Activated CD4-positive, alpha-beta T cell treated with anti-CD3 and anti-CD28 coated beads, Interleukin-2, amount 10 ng/mL, durations not matched to agents 24 days and 14 days (primary cell): ENCODE results near the gene LRIG2. TPM values are rescaled to one million over a fixed set of nuclear protein-coding genes. Genes with fewer than 3 reads are reported as not detected.
"Not testable (repeated sequence)": the region's sequence is repeated elsewhere in the genome, so short reads cannot be mapped to it uniquely, and the experiment has no call there.

ENCODE experiments used
- DNase-seq: peaks from one replicate; pipeline ENCODE4 v3.0.0; 2022
- H3K27ac Mint-ChIP-seq: one replicate; pipeline ENCODE4 v1.8.0; 2022; ENCODE audit warnings: mild to moderate bottlenecking, mixed read lengths
- H3K27me3 Mint-ChIP-seq: one replicate; pipeline ENCODE4 v1.8.0; 2022; ENCODE audit warnings: mixed read lengths
- H3K36me3 Mint-ChIP-seq: one replicate; pipeline ENCODE4 v1.8.0; 2022; ENCODE audit warnings: low read depth, mild to moderate bottlenecking, mixed read lengths
- H3K4me1 Mint-ChIP-seq: one replicate; pipeline ENCODE4 v1.8.0; 2021; ENCODE audit warnings: mixed read lengths
- H3K4me3 Mint-ChIP-seq: one replicate; pipeline ENCODE4 v1.8.0; 2022; ENCODE audit warnings: mild to moderate bottlenecking, moderate library complexity, mixed read lengths
- H3K9me3 Mint-ChIP-seq: one replicate; pipeline ENCODE4 v1.8.0; 2021; ENCODE audit warnings: mixed read lengths
- intact Hi-C: fragments of 100-400 bp; cut with micrococcal nuclease; formaldehyde crosslinking; loops from one replicate; pipeline ENCODE4 v1.15.1; 2023
- total RNA-seq: library from RNA; stranded (reverse); gene quantifications from 2 replicates; pipeline ENCODE4 v1.2.3, GENCODE V29; 2022

Gene LRIG2
- total RNA-seq, 1 donor from 2014 or later = 12.7 TPM

- H3K27me3 Mint-ChIP-seq, H3K36me3 Mint-ChIP-seq, DNase-seq, H3K27ac Mint-ChIP-seq, H3K9me3 Mint-ChIP-seq, H3K4me3 Mint-ChIP-seq: not testable (repeated sequence)
- intact Hi-C loops = loop anchor here (2.0 to 10.0 kb wide), 2 partner anchors 162 to 238 kb away; no protein-coding TSS in a partner anchor
- H3K4me1 Mint-ChIP-seq = peaks cover 35% of the 10 kb centered on the region
Measured at GRCh38 chr1:113043144-113043488, 29.9 kb upstream of the LRIG2 start.

GRCh38 chr1:113046569-113046968 lies 26.4 kb upstream of the LRIG2 start:
- peaks cover 42% of the 10 kb centered on the region for H3K4me1 Mint-ChIP-seq
- H3K4me3 Mint-ChIP-seq = peak overlapping the region; percentile 41
- no peaks in the 10 kb centered on the region for H3K36me3 Mint-ChIP-seq
- intact Hi-C loops = loop anchor here (10.0 kb wide), 1 partner anchor 242 kb away; no protein-coding TSS in a partner anchor
- peak; percentile 74 for DNase-seq
- no peak overlapping the region for H3K27ac Mint-ChIP-seq
- no peaks in the 10 kb centered on the region for H3K27me3 Mint-ChIP-seq
- H3K9me3 Mint-ChIP-seq = no peaks in the 10 kb centered on the region

GRCh38 chr1:113048064-113048463 lies 24.9 kb upstream of the LRIG2 start:
- H3K36me3 Mint-ChIP-seq = no peaks in the 10 kb centered on the region
- H3K4me3 Mint-ChIP-seq = no peak overlapping the region
- H3K27me3 Mint-ChIP-seq = no peaks in the 10 kb centered on the region
- no peak for DNase-seq
- peaks cover 30% of the 10 kb centered on the region for H3K4me1 Mint-ChIP-seq
- intact Hi-C loops = loop anchor here (10.0 kb wide), 1 partner anchor 243 kb away; no protein-coding TSS in a partner anchor
- no peak overlapping the region for H3K27ac Mint-ChIP-seq
- H3K9me3 Mint-ChIP-seq = no peaks in the 10 kb centered on the region

- intact Hi-C loops = no loop called here
- Mint-ChIP-seq H3K4me1 (peaks cover 21% of the 10 kb centered on the region), H3K27ac (no peak overlapping the region)
Measured at GRCh38 chr1:113053344-113054126, 19.5 kb upstream of the LRIG2 start.

GRCh38 chr1:113055570-113055969 lies 17.4 kb upstream of the LRIG2 start:
- Mint-ChIP-seq H3K9me3 (no peaks in the 10 kb centered on the region), H3K36me3 (no peaks in the 10 kb centered on the region), H3K27me3 (no peaks in the 10 kb centered on the region)

More at GRCh38 chr1:113053344-113054126, 19.5 kb upstream of the LRIG2 start:
- Mint-ChIP-seq H3K4me3 (no peak overlapping the region), H3K9me3 (no peaks in the 10 kb centered on the region), H3K27me3 (no peaks in the 10 kb centered on the region), H3K36me3 (no peaks in the 10 kb centered on the region)
- DNase-seq = no peak

GRCh38 chr1:113057006-113057405 lies 16.0 kb upstream of the LRIG2 start:
- DNase-seq = no peak
- peaks cover 14% of the 10 kb centered on the region for H3K4me1 Mint-ChIP-seq
- H3K36me3 Mint-ChIP-seq = no peaks in the 10 kb centered on the region
- intact Hi-C loops = no loop called here
- no peaks in the 10 kb centered on the region for H3K9me3 Mint-ChIP-seq
- no peak overlapping the region for H3K4me3 Mint-ChIP-seq
- no peaks in the 10 kb centered on the region for H3K27me3 Mint-ChIP-seq
- no peak overlapping the region for H3K27ac Mint-ChIP-seq

More at GRCh38 chr1:113055570-113055969, 17.4 kb upstream of the LRIG2 start:
- Mint-ChIP-seq H3K4me1 (peaks cover 16% of the 10 kb centered on the region), H3K27ac (no peak overlapping the region), H3K4me3 (no peak overlapping the region)
- no peak for DNase-seq
- intact Hi-C loops = no loop called here

- H3K4me3 Mint-ChIP-seq = no peak overlapping the region
- DNase-seq = no peak
- no peaks in the 10 kb centered on the region for H3K36me3 Mint-ChIP-seq
- H3K9me3 Mint-ChIP-seq = no peaks in the 10 kb centered on the region
- H3K27ac Mint-ChIP-seq = no peak overlapping the region
- H3K27me3 Mint-ChIP-seq = no peaks in the 10 kb centered on the region
- H3K4me1 Mint-ChIP-seq = peaks cover 8% of the 10 kb centered on the region
- intact Hi-C loops = no loop called here
Measured at GRCh38 chr1:113058941-113059706, 13.9 kb upstream of the LRIG2 start.

GRCh38 chr1:113063456-113063855 lies 9.5 kb upstream of the LRIG2 start:
- H3K27ac Mint-ChIP-seq, H3K4me1 Mint-ChIP-seq, H3K27me3 Mint-ChIP-seq, H3K36me3 Mint-ChIP-seq, H3K9me3 Mint-ChIP-seq, DNase-seq, intact Hi-C loops, H3K4me3 Mint-ChIP-seq: not testable (repeated sequence)

GRCh38 chr1:113072141-113072756 lies 749 bp upstream of the LRIG2 start:
- no peaks in the 10 kb centered on the region for H3K9me3 Mint-ChIP-seq
- H3K36me3 Mint-ChIP-seq = peaks cover 4% of the 10 kb centered on the region
- peaks cover 2% of the 10 kb centered on the region for H3K27me3 Mint-ChIP-seq
- peak overlapping the region; percentile 100 for H3K4me3 Mint-ChIP-seq
- peak overlapping the region; percentile 93 for H3K27ac Mint-ChIP-seq
- intact Hi-C loops = loop anchor here (2.0 to 10.0 kb wide), 9 partner anchors 61 to 677 kb away; partner anchors contain the start of genes CAPZA1, CTTNBP2NL, MAGI3 and SLC16A1
- DNase-seq = no peak
- peaks cover 20% of the 10 kb centered on the region for H3K4me1 Mint-ChIP-seq

GRCh38 chr1:113073479-113073950 lies 517 bp downstream of the LRIG2 start:
- peak overlapping the region; percentile 93 for H3K27ac Mint-ChIP-seq
- H3K27me3 Mint-ChIP-seq = no peaks in the 10 kb centered on the region
- peak overlapping the region; percentile 100 for H3K4me3 Mint-ChIP-seq
- H3K4me1 Mint-ChIP-seq = peaks cover 20% of the 10 kb centered on the region
- intact Hi-C loops = loop anchor here (2.0 to 10.0 kb wide), 9 partner anchors 59 to 679 kb away; partner anchors contain the start of genes CAPZA1, CTTNBP2NL, MAGI3 and SLC16A1
- no peak for DNase-seq
- peaks cover 13% of the 10 kb centered on the region for H3K36me3 Mint-ChIP-seq
- no peaks in the 10 kb centered on the region for H3K9me3 Mint-ChIP-seq

GRCh38 chr1:113074237-113074636 lies 1.2 kb downstream of the LRIG2 start:
- H3K4me3 Mint-ChIP-seq = peak overlapping the region; percentile 100
- DNase-seq = no peak
- peaks cover 20% of the 10 kb centered on the region for H3K4me1 Mint-ChIP-seq
- H3K27me3 Mint-ChIP-seq = no peaks in the 10 kb centered on the region
- intact Hi-C loops = loop anchor here (5.0 to 10.0 kb wide), 2 partner anchors 318 to 679 kb away; partner anchors contain the start of genes CTTNBP2NL and MAGI3
- H3K9me3 Mint-ChIP-seq = no peaks in the 10 kb centered on the region
- peak overlapping the region; percentile 93 for H3K27ac Mint-ChIP-seq
- peaks cover 14% of the 10 kb centered on the region for H3K36me3 Mint-ChIP-seq

GRCh38 chr1:113077978-113078377 lies 5.0 kb downstream of the LRIG2 start:
- Mint-ChIP-seq H3K4me1 (peaks cover 15% of the 10 kb centered on the region), H3K36me3 (peaks cover 24% of the 10 kb centered on the region)
- not testable (repeated sequence) for H3K27me3 Mint-ChIP-seq, DNase-seq, H3K9me3 Mint-ChIP-seq, H3K4me3 Mint-ChIP-seq, H3K27ac Mint-ChIP-seq
- intact Hi-C loops = loop anchor here (10.0 kb wide), 1 partner anchor 683 kb away; the partner anchor contains the start of gene CTTNBP2NL

- H3K27ac Mint-ChIP-seq = no peak overlapping the region
- peaks cover 13% of the 10 kb centered on the region for H3K36me3 Mint-ChIP-seq
- H3K9me3 Mint-ChIP-seq = no peaks in the 10 kb centered on the region
- no peak for DNase-seq
- H3K4me3 Mint-ChIP-seq = no peak overlapping the region
- H3K4me1 Mint-ChIP-seq = peaks cover 3% of the 10 kb centered on the region
- no peaks in the 10 kb centered on the region for H3K27me3 Mint-ChIP-seq
- intact Hi-C loops = no loop called here
Measured at GRCh38 chr1:113086541-113086940, 13.5 kb downstream of the LRIG2 start.
